GM12801 (cell line): Measurements from ENCODE around the gene NTM.

Source experiments
- TF ChIP-seq, protein P1 (sequence below): IDR thresholded peaks from one replicate; pipeline ENCODE4 v1.5.1; 2011; ENCODE audit warnings: control low read depth; ENCODE audit not compliant: insufficient read length; ENCODE audit errors: extremely low read depth

NTM gene

DNA sequence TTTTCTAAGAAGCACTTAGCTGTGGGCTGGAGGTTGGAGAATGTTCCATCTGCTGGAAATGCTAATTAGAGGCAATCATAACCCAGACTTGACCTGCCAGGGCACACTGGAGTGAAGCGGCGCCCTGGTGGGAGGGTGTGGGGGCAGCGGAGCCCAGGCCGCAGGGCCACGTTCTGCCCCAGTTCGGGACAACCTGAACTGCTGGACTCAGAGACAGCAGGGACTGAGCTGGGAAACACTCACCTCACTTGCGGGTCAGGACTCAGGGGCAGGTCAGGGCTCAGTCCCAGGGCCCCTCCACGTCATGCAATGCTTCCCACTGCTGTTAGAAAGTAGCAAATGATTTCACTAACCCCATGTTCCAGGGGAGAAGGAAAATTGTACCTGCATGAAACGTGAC, 316.4 kb downstream of the NTM start:
- TF ChIP-seq, protein P1, sequence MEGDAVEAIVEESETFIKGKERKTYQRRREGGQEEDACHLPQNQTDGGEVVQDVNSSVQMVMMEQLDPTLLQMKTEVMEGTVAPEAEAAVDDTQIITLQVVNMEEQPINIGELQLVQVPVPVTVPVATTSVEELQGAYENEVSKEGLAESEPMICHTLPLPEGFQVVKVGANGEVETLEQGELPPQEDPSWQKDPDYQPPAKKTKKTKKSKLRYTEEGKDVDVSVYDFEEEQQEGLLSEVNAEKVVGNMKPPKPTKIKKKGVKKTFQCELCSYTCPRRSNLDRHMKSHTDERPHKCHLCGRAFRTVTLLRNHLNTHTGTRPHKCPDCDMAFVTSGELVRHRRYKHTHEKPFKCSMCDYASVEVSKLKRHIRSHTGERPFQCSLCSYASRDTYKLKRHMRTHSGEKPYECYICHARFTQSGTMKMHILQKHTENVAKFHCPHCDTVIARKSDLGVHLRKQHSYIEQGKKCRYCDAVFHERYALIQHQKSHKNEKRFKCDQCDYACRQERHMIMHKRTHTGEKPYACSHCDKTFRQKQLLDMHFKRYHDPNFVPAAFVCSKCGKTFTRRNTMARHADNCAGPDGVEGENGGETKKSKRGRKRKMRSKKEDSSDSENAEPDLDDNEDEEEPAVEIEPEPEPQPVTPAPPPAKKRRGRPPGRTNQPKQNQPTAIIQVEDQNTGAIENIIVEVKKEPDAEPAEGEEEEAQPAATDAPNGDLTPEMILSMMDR, result no peak

DNA sequence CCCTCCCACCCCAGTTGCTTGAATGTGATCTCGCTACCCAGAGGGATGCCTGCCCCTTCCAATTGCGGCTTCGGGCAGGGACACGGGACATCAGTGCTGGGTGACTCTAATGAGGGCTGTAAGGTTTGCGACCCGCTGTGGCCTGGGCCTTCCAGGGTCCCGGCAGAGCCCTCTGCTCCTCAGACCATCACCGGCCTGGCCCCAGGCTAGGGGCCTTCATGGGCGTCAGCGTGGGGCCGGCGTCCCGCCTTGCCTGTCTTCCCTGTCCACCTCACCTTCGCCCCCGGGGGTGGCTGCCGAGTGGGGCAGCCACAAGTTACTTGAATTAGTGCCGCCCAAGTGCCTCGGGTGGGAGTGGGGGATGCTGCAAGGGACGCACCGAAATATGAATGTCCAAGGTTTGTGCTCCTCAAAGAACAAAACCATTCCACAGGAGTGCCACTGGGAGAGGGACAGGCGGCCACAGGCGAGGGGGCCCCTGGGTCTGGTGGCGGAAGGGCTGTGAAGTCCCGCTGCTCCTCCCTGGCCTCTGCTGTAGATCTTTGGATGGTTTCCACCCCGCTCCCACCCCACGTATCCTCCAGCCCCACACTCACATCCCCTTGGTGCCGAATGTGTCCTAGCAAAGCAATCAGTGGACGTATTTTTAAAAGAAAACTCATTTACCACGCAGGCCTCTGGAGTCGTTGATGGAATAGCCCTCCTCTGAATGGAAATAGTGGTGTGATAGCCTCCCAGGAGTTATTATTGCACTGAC, 317.1 kb downstream of the NTM start:
- TF ChIP-seq, protein P1, result no peak

DNA sequence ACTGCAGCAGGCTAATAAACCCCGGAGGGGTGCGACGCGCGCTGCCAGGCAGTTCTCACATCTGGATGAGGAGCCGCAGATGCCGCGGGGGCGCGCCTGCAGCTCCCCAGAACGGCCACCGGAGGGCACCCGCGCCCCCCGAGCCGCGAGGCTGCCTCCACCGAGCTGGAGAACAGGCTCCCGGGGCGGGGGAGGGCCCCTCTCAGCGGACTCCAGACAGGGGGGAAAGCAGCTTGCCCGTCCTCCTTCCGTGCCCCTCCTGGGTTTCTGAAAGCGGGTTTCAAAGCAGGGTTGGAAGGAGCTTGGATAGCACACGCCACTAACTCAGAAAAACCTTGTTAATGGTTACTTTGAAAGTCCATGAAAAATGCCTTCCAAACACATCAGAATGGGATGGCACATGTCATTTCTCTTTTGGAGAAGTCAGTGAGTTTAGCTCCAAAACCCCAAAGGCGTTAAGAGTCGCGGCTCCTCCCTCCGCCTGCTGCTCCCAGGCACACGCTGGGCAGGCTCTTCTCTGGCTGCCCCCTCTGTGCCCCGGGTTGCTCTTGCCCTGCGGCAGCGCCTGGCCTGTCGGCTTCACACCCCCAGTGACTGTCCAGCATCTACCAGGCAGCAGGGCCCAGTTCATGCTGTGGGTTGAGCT, 317.8 kb downstream of the NTM start:
- TF ChIP-seq, protein P1, result no peak

DNA sequence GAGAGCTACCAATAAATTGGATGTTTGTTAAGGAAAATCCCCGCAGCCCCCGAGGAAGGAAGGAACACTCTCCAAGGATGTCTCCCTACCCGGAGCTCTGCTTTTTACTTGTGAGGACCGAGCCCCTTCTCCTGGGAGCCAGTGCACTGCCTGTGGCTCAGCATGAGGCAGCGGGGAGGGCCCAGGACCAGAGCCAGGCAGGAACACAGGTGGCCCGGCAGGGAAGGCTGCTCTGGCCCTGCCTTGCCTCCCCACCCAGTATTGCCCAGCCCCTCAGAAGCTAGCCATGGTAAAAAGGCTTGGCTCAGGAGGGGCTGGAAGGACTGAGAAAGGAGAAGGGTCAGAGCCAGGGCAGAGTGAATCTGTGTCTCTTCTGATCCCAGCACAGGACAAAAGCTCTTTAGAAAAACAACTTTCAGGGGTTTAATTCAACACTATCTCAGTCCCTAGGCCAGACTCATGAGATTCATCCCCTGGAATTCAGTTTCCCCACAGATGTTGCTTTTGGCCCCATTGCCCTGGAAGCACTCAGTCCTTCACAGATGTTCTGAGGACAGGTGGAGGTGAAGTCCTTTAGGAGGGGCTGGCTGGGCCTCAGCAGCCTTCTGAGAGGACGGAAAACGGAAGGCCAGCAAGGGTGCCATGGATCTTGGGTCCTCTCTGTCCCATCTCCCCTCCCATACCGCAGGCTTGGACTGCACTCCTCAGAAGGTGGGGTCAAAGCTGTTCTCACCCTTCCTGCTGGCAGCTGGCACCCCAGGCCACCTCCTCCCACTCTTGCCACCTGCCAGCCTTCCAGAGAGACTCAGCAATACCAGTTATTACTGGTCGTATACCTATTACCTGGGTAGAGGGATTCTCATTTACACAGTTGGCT, 318.9 kb downstream of the NTM start:
- TF ChIP-seq, protein P1, result no peak

DNA sequence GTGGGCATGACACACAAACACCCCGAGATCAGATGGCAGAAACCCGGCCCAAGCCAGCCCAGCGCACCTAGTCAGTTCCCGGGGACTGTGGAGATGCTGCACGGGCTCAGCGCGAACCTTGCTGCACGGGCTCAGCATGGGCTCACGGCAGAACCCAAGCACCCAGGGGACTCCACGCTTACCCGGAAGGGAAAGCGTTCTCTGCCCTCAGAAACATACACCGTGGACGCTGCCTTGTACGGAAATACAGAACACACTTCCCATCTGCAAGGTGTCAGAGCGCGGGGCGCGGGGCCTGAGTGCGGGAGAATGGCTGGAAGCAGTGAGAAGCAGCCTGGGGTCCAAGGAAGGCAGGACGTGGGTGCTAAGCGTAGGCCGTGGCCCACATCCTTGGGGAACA, 319.9 kb downstream of the NTM start:
- TF ChIP-seq, protein P1, result no peak

DNA sequence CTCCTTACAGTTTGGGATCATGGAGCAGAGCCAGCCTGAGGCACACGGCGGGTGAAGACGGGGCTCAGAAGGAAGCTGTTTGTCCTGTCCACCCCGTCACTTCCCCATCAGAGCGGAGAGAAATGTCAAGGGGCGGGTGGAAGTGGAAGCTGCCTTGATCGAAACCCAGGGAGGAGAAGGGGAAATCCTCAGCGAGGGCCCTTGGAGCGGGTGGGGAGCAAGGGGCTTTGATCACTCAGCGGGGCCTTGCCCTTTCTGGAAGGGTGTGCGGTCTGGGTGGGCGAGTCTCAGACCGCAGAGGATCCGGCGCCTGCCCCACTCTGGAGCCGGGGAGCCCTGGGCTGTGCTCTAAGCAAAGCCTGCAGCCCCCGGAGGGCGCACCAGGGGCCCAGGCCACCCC, 320.4 kb downstream of the NTM start:
- TF ChIP-seq, protein P1, result no peak
